ENCODE measurements around the gene TUBGCP4. TPM values are rescaled to one million over a fixed set of nuclear protein-coding genes. Genes with fewer than 3 reads are reported as not detected.
A peak's percentile ranks its signal among the peaks of the same experiment; 100 is the strongest.

The TUBGCP4 gene
- total RNA-seq, 1 donor from 2014 or later: 17.4 TPM

DNA sequence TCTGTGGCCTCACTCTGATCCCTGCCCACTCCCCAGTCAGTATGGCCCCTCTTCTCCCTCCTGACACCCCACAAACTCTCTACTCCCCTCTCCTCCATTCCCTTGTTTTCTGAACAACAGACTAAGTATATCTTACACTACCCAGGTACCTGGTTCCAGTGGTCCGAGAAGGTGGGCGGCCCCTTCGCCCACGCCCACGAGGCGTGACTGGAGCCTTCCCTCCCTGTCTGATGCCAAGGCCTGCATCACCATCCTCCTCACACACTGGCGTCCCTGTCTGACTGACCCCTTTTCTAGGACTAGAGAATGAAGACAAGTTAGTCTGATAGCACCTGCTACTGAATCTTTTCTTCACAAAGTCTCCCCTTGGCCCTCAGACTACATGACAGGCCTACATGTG is 50.0 kb downstream of the TUBGCP4 start:
- DNase-seq (ENCODE audit: low read depth): no peak
- H3K36me3 ChIP-seq (ENCODE audit: control insufficient read depth, insufficient read depth, low read length): peaks cover 10% of the 10 kb centered on the region
- no peaks in the 10 kb centered on the region for H3K27me3 ChIP-seq (ENCODE audit: control insufficient read depth, insufficient read depth, low read length)
- no peak overlapping the region for H3K4me3 ChIP-seq (ENCODE audit: low read depth, low read length)
- no peak for FAIRE-seq
- TF ChIP-seq, protein P1, sequence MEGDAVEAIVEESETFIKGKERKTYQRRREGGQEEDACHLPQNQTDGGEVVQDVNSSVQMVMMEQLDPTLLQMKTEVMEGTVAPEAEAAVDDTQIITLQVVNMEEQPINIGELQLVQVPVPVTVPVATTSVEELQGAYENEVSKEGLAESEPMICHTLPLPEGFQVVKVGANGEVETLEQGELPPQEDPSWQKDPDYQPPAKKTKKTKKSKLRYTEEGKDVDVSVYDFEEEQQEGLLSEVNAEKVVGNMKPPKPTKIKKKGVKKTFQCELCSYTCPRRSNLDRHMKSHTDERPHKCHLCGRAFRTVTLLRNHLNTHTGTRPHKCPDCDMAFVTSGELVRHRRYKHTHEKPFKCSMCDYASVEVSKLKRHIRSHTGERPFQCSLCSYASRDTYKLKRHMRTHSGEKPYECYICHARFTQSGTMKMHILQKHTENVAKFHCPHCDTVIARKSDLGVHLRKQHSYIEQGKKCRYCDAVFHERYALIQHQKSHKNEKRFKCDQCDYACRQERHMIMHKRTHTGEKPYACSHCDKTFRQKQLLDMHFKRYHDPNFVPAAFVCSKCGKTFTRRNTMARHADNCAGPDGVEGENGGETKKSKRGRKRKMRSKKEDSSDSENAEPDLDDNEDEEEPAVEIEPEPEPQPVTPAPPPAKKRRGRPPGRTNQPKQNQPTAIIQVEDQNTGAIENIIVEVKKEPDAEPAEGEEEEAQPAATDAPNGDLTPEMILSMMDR (IDR thresholded peaks at IDR 0.05; ENCODE audit: insufficient read depth, low read length, severe bottlenecking): no peak

DNA sequence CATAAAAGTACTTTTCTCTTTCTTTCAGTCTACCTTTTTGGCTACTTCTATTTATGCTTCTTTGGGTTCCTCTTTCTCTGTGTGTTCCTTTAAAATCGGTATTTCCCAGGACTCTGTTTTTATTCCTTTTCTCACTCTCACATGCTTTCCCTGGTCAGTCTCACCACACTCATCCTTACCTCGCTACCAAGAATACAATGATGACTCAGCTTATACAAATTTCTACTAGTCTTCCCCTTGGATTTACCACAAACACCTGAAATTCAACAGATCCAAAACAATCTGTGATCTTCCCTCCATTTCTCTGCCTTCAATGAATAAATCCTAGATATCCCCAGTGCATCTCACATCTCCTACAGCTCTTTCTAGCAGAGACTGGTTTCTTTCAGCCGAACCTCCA is 52.9 kb downstream of the TUBGCP4 start:
- peak; percentile 23 for FAIRE-seq
- TF ChIP-seq, protein P1 (IDR thresholded peaks at IDR 0.05; ENCODE audit: insufficient read depth, low read length, severe bottlenecking): no peak
- no peaks in the 10 kb centered on the region for H3K27me3 ChIP-seq (ENCODE audit: control insufficient read depth, insufficient read depth, low read length)
- DNase-seq (ENCODE audit: low read depth): peak; percentile 4
- peaks cover 13% of the 10 kb centered on the region for H3K36me3 ChIP-seq (ENCODE audit: control insufficient read depth, insufficient read depth, low read length)
- no peak overlapping the region for H3K4me3 ChIP-seq (ENCODE audit: low read depth, low read length)

- no peak for DNase-seq (ENCODE audit: low read depth)
- Histone ChIP-seq H3K27me3 (ENCODE audit: control insufficient read depth, insufficient read depth, low read length) (no peaks in the 10 kb centered on the region), H3K36me3 (ENCODE audit: control insufficient read depth, insufficient read depth, low read length) (peaks cover 6% of the 10 kb centered on the region), H3K4me3 (ENCODE audit: low read depth, low read length) (no peak overlapping the region)
- TF ChIP-seq, protein P1 (IDR thresholded peaks at IDR 0.05; ENCODE audit: insufficient read depth, low read length, severe bottlenecking): no peak
- FAIRE-seq: no peak
These were observed 58.8 kb downstream of the TUBGCP4 start for GRCh38 chr15:43429687-43430086.

DNA sequence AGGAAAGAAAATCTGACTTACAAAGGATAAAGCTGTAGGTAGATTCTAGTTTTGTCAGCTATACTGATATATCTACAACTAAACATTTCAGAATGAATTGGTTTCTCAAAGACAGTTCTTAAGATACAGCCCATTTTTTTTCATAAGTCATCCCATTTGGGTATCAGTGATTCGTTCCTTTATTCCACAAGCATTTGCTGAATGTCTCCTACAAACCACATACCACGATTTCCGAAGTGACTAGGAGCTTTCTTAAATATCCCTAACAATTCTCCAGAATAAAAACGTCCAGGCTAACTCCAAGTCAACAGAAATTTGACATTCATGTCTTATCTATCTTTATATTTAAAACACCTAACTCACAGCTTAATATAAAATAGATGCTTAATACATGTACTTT is 62.3 kb downstream of the TUBGCP4 start:
- Histone ChIP-seq H3K36me3 (ENCODE audit: control insufficient read depth, insufficient read depth, low read length) (peaks cover 5% of the 10 kb centered on the region), H3K27me3 (ENCODE audit: control insufficient read depth, insufficient read depth, low read length) (no peaks in the 10 kb centered on the region), H3K4me3 (ENCODE audit: low read depth, low read length) (no peak overlapping the region)
- DNase-seq (ENCODE audit: low read depth) (no peak), FAIRE-seq (no peak)
- TF ChIP-seq, protein P1 (IDR thresholded peaks at IDR 0.05; ENCODE audit: insufficient read depth, low read length, severe bottlenecking): no peak

- H3K36me3 ChIP-seq (ENCODE audit: control insufficient read depth, insufficient read depth, low read length): peaks cover 5% of the 10 kb centered on the region
- FAIRE-seq: no peak
- TF ChIP-seq, protein P1 (IDR thresholded peaks at IDR 0.05; ENCODE audit: insufficient read depth, low read length, severe bottlenecking): no peak
These were observed 62.9 kb downstream of the TUBGCP4 start for GRCh38 chr15:43433661-43434303.

GRCh38 chr15:43434446-43434845 is 63.5 kb downstream of the TUBGCP4 start:
- Histone ChIP-seq H3K4me3 (ENCODE audit: low read depth, low read length) (no peak overlapping the region), H3K27me3 (ENCODE audit: control insufficient read depth, insufficient read depth, low read length) (no peaks in the 10 kb centered on the region), H3K36me3 (ENCODE audit: control insufficient read depth, insufficient read depth, low read length) (peaks cover 6% of the 10 kb centered on the region)
- DNase-seq (ENCODE audit: low read depth): no peak
- no peak for FAIRE-seq
- TF ChIP-seq, protein P1 (IDR thresholded peaks at IDR 0.05; ENCODE audit: insufficient read depth, low read length, severe bottlenecking): no peak

More at GRCh38 chr15:43433661-43434303, 62.9 kb downstream of the TUBGCP4 start:
- Histone ChIP-seq H3K27me3 (ENCODE audit: control insufficient read depth, insufficient read depth, low read length) (no peaks in the 10 kb centered on the region), H3K4me3 (ENCODE audit: low read depth, low read length) (no peak overlapping the region)
- no peak for DNase-seq (ENCODE audit: low read depth)
